Kidney (tissue), 14 donors: ENCODE results near the gene FGGY. TPM values are rescaled to one million over a fixed set of nuclear protein-coding genes. Genes with fewer than 3 reads are reported as not detected.

Experiments
- DNase-seq, 5 donors: peaks; one replicate each; pipeline ENCODE4 v3.0.0-alpha.2; 2013 to 2020
- FAIRE-seq: peaks from 2 replicates; lab custom pipeline; 2012; peaks lifted over from hg19 to GRCh38; lab: Jason Lieb, UNC
- H3K27ac ChIP-seq, 2 donors: one replicate each; pipeline ENCODE4 v1.7.0; 2013; ENCODE audit warnings: low read depth in 2 of 2, low read length in 2 of 2, inconsistent platforms in 1 of 2
- H3K27me3 ChIP-seq: one replicate; pipeline ENCODE4 v1.7.1; 2013; ENCODE audit warnings: low read length, inconsistent platforms; ENCODE audit not compliant: control insufficient read depth, insufficient read depth
- H3K36me3 ChIP-seq, 3 donors: one replicate each; pipeline versions ENCODE4 v1.7.0 to v1.7.1; 2013; ENCODE audit warnings: low read length in 3 of 3, control low read depth in 1 of 3, inconsistent platforms in 1 of 3; ENCODE audit not compliant: insufficient read depth in 3 of 3, control insufficient read depth in 2 of 3
- H3K4me1 ChIP-seq, 3 donors: one replicate each; pipeline versions ENCODE4 v1.7.0 to v1.7.1; 2013; ENCODE audit warnings: low read length in 3 of 3, inconsistent platforms in 1 of 3, low read depth in 1 of 3; ENCODE audit not compliant: control insufficient read depth in 2 of 3, insufficient read depth in 2 of 3
- H3K4me3 ChIP-seq, 3 donors: one replicate each; pipeline versions ENCODE4 v1.7.0 to v1.8.1; 2013; ENCODE audit warnings: low read length in 3 of 3, control low read depth in 1 of 3, inconsistent platforms in 1 of 3
- H3K9ac ChIP-seq, 3 donors: one replicate each; pipeline versions ENCODE4 v1.7.0 to v1.7.1; 2013; ENCODE audit warnings: low read length in 3 of 3, control low read depth in 1 of 3, inconsistent platforms in 1 of 3
- H3K9me3 ChIP-seq, 3 donors: one replicate each; pipeline versions ENCODE4 v1.7.0 to v1.7.1; 2013; ENCODE audit warnings: low read length in 3 of 3, control low read depth in 1 of 3, inconsistent platforms in 1 of 3; ENCODE audit not compliant: control insufficient read depth in 2 of 3, insufficient read depth in 1 of 3
- intact Hi-C: fragments of 100-400 bp; cut with DNase I; formaldehyde crosslinking; loops from one replicate; pipeline ENCODE4 v1.11.1; 2022
- polyA plus RNA-seq: library from polyadenylated mRNA; stranded (reverse); fragments of 350-450 nt; fragmentation: Illumina TruSeq; extraction: RNeasy Lipid Tissue Mini Kit (QIAGEN cat#74804); gene quantifications from one replicate; pipeline ENCODE4 v1.2.3, GENCODE V29; 2014; ENCODE audit warnings: low read depth, low replicate concordance; ENCODE audit not compliant: insufficient read depth
- total RNA-seq: library from RNA; stranded (reverse); fragmentation: NEBNext Ultra II Directional; extraction: Animal tissue kit (Norgen Biotek cat#: 25700); gene quantifications from one replicate; pipeline ENCODE4 v1.2.1, GENCODE V29; 2021
- TF ChIP-seq, protein P1 (sequence below): IDR thresholded peaks from 3 replicates; pipeline ENCODE4 v1.5.1; 2012; ENCODE audit warnings: mild to moderate bottlenecking, moderate library complexity, borderline replicate concordance; ENCODE audit not compliant: insufficient read depth; ENCODE audit errors: extremely low read depth
- donor health status: control.
- donor health status: control.
- donor health status: control.
- donor health status: control.
- donor health status: control.
- donor health status: DM: yes; HTN: yes; CAD: no.
- donor health status: Normal renal cell carcinoma (clear cell type).

The FGGY gene
- total and polyA plus RNA-seq, 2 donors from 2014 or later: 11.2 to 31.0 TPM

DNA sequence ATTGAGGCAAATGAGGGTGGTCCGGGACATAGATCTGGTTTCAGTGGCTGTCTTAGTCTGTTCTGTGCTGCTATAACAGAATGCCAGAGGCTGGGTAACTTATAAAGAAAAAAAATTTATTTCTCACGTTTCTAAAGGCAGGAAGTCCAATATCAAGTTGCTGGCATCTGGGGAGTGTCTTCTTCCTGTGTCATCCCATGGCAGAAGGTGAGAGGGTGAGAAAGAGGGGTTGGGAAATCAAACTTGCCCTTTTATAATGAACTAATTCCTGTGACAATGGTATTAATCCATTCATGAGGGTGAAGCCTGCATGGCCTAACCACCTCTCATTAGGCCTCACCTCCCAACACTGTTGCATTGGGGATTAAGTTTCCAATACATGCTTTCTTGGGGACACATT, 3.7 kb upstream of the FGGY start:
- intact Hi-C loops: no loop called here
- Histone ChIP-seq H3K27ac (no peak overlapping the region), H3K9ac (no peak overlapping the region), H3K9me3 (no peaks in the 10 kb centered on the region), H3K4me1 (peaks cover 0 to 7% (median 4%) of the 10 kb centered on the region in 3 donors), H3K36me3 (no peaks in the 10 kb centered on the region), H3K27me3 (no peaks in the 10 kb centered on the region), H3K4me3 (no peak overlapping the region)
- DNase-seq (no peak), FAIRE-seq (no peak)
- TF ChIP-seq, protein P1, sequence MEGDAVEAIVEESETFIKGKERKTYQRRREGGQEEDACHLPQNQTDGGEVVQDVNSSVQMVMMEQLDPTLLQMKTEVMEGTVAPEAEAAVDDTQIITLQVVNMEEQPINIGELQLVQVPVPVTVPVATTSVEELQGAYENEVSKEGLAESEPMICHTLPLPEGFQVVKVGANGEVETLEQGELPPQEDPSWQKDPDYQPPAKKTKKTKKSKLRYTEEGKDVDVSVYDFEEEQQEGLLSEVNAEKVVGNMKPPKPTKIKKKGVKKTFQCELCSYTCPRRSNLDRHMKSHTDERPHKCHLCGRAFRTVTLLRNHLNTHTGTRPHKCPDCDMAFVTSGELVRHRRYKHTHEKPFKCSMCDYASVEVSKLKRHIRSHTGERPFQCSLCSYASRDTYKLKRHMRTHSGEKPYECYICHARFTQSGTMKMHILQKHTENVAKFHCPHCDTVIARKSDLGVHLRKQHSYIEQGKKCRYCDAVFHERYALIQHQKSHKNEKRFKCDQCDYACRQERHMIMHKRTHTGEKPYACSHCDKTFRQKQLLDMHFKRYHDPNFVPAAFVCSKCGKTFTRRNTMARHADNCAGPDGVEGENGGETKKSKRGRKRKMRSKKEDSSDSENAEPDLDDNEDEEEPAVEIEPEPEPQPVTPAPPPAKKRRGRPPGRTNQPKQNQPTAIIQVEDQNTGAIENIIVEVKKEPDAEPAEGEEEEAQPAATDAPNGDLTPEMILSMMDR: no peak

DNA sequence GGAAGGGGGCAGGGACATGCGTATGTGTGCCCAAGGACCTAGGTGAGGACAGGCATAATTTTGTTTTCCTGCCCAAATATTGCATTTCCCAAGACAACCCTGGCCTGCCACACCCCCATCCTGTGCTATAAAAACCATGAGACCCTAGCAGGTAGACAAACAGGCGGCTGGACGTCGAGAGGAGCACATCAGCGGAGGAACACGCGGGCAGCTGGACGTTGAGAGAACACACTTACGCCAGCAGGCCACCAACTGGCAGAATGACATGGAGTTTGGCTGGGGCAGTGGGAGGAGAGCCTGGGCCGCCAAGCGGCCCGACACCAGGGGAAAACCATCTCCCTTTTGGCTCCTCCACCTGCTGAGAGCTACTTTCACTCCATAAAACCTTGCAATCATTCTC, 3.0 kb upstream of the FGGY start:
- no peak overlapping the region for H3K9ac ChIP-seq
- no peak overlapping the region for H3K27ac ChIP-seq
- H3K4me1 ChIP-seq: peaks cover 0 to 10% (median 9%) of the 10 kb centered on the region in 3 donors
- TF ChIP-seq, protein P1: no peak
- H3K4me3 ChIP-seq: no peak overlapping the region
- no peaks in the 10 kb centered on the region for H3K36me3 ChIP-seq
- intact Hi-C loops: no loop called here
- H3K27me3 ChIP-seq: no peaks in the 10 kb centered on the region
- no peak for FAIRE-seq
- DNase-seq: no peak
- no peaks in the 10 kb centered on the region for H3K9me3 ChIP-seq

DNA sequence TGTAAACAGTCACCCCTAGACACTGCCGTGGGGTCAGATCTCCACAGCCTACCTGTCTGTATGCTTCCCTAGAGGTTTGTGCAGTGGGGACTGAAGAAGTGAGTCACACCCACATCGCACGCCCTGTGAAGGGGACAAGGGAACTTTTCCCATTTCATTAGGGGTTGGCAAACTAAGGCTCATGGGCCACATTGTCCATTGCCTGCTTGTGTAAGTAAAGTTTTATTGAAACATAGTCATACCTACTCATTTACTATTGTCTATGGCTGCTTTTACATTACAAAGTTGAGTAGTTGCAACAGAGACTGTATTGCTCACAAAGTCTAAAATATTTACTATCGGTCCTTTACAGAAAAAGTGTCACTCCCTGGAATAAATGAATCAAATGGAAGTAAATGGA, 2.5 kb upstream of the FGGY start:
- Histone ChIP-seq H3K4me1 (peaks cover 0 to 12% (median 10%) of the 10 kb centered on the region in 3 donors), H3K9ac (no peak overlapping the region), H3K27me3 (no peaks in the 10 kb centered on the region), H3K36me3 (no peaks in the 10 kb centered on the region), H3K9me3 (no peaks in the 10 kb centered on the region), H3K27ac (no peak overlapping the region), H3K4me3 (no peak overlapping the region)
- DNase-seq (no peak), FAIRE-seq (no peak)
- TF ChIP-seq, protein P1: no peak
- intact Hi-C loops: no loop called here

DNA sequence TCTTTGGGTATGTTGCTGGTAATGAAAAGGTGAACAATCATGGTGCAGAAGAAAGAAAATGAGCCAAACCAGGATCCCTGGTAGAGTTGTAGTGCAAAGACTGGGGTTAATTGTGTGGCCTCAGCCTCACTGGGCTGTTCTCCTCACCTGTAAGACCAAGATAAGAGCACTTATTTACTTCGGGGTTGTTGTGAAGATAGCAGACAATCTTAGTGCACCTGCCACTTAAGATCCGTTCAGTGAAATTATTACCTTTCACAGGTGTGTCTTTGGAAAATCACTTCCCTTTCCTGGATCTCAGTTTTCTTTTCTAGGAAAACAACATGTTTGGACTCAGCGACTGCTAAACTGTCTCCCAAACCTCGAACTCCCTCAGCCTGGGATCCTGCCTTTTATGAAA, 1.3 kb upstream of the FGGY start:
- intact Hi-C loops: no loop called here
- no peak for FAIRE-seq
- peaks cover 0 to 12% (median 10%) of the 10 kb centered on the region in 3 donors for H3K4me1 ChIP-seq
- no peaks in the 10 kb centered on the region for H3K9me3 ChIP-seq
- H3K36me3 ChIP-seq: no peaks in the 10 kb centered on the region
- H3K27ac ChIP-seq: peak overlapping the region; percentile 98 to 99
- peak overlapping the region in 2 of 3 donors; percentile 70 to 74 for H3K4me3 ChIP-seq
- peak overlapping the region in 1 of 3 donors; percentile 88 for H3K9ac ChIP-seq
- TF ChIP-seq, protein P1: no peak
- DNase-seq: no peak
- H3K27me3 ChIP-seq: no peaks in the 10 kb centered on the region
